ELF-1 (cell line): ENCODE results near the gene PIGZ.
A peak's percentile ranks its signal among the peaks of the same experiment; 100 is the strongest.

Experiments
- DNase-seq: peaks from one replicate; pipeline ENCODE4 v3.0.0-alpha.2; 2016; ENCODE audit warnings: low read depth, low spot score

Gene PIGZ

GRCh38 chr3:196983186-196983585, 14.6 kb upstream of the PIGZ start:
- DNase-seq = no peak

GRCh38 chr3:196981657-196982056, 13.0 kb upstream of the PIGZ start:
- no peak for DNase-seq

DNA sequence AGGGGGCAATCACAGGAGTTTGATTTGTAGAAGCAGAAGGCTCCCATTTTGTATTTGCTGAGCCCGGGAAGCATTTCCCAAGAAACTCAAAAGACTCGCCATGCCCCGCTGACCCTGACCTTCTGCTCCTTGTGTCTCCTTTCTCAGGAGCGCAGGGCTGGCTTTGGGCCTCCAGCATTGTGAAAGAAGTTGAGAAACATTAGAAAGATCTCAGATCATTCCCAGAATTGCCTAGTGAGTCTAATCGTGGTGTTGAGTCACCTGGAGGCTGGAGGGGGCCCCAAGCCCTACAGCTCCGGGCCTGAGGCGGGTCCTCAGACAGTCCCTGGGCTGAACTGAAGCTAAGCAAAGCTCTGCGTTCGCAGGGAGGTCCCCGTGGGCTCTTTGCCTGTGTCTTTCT, 10.9 kb upstream of the PIGZ start:
- DNase-seq = no peak

- no peak for DNase-seq
These were observed 8.3 kb upstream of the PIGZ start for GRCh38 chr3:196976941-196977340.

DNA sequence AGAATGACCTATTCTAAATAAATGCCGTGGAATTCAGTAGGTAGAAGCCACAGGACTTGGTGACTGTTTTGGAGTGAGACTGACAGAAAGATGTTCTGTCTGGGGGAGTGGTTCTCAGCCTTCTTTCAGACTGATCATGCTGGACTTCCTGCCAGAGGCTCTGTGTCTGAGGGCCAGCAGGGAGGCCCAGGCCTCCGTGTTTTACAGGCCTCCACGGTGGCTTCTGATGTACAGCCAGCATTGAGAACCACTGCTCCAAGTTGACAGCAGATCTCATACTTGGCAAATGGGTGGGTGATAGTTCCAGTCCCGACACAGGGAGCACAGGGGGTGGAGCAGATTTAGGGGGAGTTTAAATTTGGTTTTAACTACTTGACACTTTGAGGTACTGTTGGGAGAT, 6.7 kb upstream of the PIGZ start:
- no peak for DNase-seq

GRCh38 chr3:196974661-196975060, 6.0 kb upstream of the PIGZ start:
- DNase-seq = no peak

- no peak for DNase-seq
These were observed 2.6 kb upstream of the PIGZ start for GRCh38 chr3:196971094-196971698.

- DNase-seq = no peak
These were observed 2.0 kb upstream of the PIGZ start for GRCh38 chr3:196970547-196971093.

GRCh38 chr3:196969660-196970546, 1.3 kb upstream of the PIGZ start:
- DNase-seq = peak; percentile 67

GRCh38 chr3:196969134-196969659, 564 bp upstream of the PIGZ start:
- DNase-seq = no peak

DNA sequence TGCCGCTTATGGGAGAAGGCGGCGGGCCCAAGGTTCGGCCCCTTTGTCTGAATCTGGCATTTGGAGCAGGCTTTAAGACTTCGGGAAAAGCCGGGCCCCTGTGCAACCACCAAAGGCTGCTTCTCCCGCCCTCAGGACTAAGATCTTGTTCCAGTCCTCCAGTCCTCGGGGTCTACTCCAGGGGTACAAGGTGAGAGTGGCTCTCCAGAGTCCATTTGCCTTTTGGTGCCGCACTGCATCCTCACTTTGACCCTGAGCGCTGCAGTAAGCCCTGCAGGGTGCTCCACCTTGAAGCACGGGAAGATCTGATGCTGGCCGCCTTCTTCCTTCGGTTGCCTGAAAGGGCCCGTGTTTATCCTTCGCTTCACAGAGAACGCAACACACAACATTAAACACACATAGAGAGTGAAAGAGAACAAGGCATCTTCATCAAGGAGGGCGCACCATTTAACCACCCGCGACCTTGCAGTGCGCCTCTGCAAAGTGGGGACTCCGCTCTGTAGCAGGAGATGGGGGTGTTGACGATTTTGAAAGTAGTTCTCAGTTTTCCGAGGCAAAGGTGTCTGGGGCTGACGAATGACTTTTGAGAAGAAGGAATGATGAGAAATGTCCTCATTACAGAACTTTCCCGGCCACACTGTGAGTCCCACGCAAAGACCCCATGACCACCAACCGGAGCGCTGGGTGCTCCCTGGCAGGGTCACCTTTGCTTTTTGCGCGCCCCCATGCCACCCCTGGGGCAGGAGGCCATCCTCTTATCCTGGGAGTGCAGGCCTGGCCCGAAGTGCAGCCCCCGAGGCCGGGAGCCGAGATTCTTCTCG, 1.0 kb downstream of the PIGZ start:
- DNase-seq = no peak

DNA sequence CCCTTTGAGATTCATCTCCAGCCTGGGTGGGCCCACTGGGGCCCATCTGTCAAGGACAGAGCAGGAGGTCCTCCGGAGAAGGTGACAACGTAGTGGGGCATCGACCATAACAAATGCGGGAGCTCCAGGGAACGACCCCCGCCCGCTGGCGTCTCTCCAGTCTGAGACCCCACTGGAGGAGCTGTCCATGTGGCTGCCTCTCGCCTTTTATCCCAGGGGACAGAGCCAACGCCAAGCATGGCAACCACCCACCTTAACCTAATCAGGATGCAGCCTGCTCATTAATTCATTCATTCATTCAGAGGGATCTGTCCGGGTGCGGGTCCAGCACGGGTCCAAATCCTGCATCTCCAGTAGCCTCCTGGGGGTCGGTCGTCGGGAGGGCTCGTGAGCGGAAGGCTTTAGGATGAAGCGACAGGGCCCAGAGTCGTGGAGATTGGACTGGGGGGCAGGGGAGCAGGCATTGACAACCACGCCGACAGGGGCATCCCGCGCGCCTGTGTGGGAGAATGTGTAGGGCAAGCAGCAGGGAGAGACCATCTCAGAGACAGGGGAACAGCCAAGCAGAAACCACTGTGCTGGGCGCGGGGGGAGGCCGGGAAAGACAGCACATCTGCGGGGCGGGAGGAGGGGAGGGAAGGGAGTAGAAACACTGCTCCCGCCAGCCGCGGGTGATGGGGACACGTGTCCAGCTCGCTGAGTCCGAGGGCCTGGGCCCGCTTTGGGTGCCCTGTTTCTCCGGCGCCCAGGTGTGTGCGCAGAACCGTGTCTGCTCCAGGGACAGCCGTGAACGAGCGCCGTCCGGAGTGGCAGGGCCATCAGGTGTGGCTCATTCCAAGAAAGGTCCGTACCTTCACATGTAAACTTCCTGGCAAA, 1.9 kb downstream of the PIGZ start:
- DNase-seq = peak; percentile 74

- no peak for DNase-seq
These were observed 2.8 kb downstream of the PIGZ start for GRCh38 chr3:196965804-196966173.

DNA sequence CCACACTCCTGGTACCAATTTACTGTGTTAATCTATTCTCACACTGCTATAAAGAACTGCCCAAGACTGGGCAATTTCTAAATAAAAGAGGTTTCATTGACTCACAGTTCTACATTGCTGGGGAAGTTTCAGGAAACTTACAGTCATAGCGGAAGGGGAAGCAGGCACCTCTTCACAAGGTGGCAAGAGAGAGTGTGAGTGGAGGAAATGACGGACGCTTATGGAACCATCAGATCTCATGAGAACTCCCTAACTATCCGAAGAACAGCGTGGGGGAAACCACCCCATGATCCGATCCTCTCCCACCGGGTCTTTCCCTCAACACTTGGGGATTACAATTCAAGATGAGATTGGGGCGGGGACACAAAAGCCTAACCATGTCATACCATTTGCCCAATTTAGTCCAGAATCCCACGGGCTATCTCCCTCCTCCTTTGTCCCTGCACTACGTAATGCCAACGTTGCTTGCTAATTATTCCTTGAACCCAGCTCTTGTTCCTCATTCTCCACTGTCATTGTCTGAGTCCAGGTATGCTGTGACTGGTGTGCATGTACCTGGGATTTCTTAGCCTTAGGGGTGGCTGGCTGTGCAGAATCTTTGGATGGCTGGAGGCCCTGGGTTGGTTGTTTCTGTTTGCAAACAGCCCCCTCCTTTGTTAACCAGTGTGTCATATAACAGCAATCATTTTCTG, 3.4 kb downstream of the PIGZ start:
- DNase-seq = no peak

GRCh38 chr3:196963631-196963953, 5.0 kb downstream of the PIGZ start:
- no peak for DNase-seq

- DNase-seq = no peak
These were observed 5.6 kb downstream of the PIGZ start for GRCh38 chr3:196962930-196963630.

GRCh38 chr3:196962108-196962929, 6.3 kb downstream of the PIGZ start:
- DNase-seq = no peak

DNA sequence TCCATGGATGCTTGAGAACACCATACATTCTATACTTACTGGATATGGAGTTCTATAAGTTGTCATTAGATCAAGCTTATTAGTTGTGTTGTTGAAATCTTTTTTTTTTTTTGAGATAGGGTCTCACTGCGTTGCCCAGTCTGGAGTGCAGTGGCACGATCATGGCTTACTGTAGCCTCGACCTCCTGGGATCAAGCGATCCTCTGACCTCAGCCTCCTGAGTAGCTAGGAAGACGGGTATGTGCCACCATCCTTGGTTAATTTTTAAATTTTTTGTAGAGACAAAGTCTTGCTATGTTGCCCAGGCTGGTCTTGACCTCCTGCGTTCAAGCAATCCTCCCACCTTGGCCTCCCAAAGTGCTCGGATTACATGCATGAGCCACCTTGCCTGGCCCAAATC, 13.8 kb downstream of the PIGZ start:
- DNase-seq = no peak

DNA sequence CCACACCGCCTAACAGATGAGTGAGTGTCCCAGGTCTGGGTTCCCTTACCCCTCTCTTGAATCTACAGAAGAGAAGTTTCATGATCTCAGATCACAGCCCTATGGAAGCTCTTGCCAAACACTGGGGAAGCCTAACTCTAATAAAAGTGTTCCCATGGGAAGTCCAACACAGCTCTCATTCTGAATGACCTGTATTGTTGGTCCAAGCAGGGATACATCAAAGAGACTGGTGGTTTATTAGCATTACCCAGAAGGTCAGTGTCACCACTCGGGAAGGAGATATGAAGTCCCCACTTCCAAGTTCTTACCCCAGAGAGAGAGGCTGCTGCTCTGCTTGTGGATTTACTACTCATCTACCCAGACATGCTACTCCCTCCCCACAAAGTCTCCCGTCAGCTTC, 17.3 kb downstream of the PIGZ start:
- no peak for DNase-seq
